ENCODE measurements around the gene RFPL1.
A peak's percentile ranks its signal among the peaks of the same experiment; 100 is the strongest.
"Not testable (repeated sequence)": the region's sequence is repeated elsewhere in the genome, so short reads cannot be mapped to it uniquely, and the experiment has no call there.

RFPL1 gene

DNA sequence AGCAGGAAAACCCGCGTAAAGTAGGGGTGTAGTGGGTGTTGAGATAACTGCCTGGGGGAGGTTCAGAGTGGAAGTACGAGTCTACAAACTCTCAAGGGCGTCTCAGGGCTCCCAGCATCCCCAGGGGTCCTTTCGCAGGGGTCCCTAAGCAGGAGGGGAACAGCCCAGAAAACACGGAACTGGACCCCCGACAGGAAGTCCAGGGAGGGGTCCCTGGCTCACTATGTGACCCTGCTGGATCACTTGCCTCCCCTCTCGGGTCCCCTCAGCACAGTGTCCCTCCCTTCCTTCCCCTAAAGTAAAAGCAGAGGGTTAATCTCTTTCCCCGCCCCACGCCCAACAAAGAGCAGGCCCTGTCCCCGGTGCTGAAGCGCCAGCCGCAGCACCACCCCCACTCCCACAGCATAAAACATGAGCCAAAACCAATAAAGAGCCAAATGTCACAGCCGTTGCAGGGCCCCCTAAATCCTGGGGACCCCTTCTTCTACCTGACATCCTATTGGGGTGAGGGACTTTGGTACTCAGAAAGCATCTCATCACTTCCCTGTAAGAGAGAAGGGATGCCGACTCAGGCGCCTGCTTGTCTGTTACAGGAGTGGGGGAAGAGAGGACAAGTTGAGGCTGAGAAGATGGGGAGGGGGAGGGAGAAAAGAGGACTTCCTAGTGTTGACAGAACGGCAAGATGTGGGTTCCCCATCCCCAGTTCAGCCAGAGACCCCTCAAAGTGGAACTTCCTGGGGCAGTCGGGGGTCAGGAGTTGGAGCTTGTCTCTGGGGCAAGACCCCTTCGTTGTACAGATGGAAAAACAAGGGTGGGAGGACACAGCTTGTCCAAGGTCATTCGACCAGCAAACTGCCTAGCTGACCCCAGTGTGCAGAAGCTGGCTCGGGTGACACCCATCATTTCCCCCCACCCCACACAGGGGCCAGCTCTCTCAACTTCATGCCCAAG lies 40.2 kb downstream of the RFPL1 start:
- peak; percentile 74 for DNase-seq (ENCODE audit: low spot score)

DNA sequence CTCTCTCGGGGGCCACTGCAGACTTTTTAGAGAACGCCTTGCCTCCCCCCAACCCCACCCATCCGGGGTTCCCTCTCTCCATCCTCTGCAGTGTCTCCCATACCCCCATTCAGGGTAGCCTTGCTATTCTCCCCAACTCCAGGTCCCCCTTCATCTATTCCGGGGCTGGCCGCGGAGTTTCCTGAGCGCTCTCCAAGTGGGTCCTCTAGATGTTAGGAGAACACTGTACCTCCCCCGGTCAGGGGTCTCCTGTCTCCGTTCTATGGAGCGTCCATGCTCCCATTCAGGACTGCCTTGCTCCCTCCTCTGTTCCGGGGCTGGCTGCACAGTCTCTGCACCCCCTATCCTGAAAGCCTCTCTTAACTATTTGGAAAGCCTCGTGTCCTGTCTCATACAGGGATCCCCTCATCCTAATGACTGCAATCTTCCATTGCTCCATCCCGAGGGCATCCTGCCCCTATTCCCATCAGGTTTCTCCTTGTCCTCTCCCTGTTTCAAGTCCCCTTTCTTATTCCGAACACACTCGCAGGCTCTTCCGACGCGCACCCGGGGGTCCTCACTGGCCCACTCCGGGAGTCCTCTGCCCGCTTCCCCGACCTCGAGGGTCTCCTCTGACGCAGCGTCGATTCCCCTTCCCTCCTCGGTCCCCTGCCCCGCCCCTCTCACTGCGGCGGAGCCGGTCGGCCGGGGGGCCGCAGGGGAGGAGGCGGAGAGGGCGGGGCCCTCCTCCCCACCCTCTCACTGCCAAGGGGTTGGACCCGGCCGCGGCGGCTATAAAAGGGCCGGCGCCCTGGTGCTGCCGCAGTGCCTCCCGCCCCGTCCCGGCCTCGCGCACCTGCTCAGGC lies 41.3 kb downstream of the RFPL1 start, which contains the start of gene NEFH:
Gene NEFH (plus strand): TSS at position 802 of the 845 bp plus-strand sequence. CDS start 45 bp downstream, outside the sequence.
- peak; percentile 68 for DNase-seq (ENCODE audit: low spot score)

DNA sequence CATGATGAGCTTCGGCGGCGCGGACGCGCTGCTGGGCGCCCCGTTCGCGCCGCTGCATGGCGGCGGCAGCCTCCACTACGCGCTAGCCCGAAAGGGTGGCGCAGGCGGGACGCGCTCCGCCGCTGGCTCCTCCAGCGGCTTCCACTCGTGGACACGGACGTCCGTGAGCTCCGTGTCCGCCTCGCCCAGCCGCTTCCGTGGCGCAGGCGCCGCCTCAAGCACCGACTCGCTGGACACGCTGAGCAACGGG lies 41.8 kb downstream of the RFPL1 start:
- DNase-seq (ENCODE audit: low spot score), result no peak

DNA sequence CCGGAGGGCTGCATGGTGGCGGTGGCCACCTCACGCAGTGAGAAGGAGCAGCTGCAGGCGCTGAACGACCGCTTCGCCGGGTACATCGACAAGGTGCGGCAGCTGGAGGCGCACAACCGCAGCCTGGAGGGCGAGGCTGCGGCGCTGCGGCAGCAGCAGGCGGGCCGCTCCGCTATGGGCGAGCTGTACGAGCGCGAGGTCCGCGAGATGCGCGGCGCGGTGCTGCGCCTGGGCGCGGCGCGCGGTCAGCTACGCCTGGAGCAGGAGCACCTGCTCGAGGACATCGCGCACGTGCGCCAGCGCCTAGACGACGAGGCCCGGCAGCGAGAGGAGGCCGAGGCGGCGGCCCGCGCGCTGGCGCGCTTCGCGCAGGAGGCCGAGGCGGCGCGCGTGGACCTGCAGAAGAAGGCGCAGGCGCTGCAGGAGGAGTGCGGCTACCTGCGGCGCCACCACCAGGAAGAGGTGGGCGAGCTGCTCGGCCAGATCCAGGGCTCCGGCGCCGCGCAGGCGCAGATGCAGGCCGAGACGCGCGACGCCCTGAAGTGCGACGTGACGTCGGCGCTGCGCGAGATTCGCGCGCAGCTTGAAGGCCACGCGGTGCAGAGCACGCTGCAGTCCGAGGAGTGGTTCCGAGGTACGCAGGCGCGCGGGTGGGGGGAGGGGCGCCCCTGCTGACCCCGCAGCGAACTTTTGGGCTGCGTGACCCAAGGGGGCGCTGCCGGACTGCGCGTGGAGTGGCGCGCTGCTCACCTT lies 42.3 kb downstream of the RFPL1 start:
- DNase-seq (ENCODE audit: low spot score), result peak; percentile 79

DNA sequence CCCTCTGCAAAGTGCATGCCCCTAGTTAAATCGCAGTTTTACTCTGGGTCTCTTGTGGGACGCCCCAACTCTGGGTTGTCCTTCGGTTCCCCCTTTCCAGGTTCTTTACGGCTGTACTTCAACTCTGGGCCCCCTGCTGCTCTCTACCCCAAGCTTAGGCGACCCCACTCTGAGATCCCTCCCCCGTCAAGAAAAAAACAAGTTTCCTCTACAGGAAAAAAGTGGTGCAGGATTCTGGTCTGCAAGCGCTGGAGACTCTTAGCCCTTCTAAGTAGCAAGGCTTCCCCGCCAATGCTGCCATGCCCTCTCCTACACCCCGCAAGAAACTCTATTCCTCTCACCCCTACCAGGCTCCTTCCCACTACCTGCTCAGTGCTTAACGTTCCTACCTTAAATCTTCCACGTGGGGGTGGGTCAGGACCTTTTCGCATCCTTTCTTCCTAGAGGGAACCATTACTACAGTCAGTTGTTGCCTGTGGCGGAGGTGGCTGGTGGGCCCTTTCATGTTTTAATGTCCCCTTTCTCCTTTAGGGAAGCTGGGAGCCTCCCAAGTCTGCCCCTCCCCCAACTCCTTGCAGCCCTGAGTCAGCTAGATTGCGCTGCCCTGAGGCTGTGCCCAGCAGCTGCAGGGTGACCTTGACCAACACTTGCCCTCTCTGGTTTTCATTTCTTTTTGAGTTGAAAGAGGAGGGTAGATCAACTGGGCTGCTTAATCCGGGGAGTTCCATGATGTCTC lies 43.0 kb downstream of the RFPL1 start:
- DNase-seq (ENCODE audit: low spot score), result peak; percentile 82

DNA sequence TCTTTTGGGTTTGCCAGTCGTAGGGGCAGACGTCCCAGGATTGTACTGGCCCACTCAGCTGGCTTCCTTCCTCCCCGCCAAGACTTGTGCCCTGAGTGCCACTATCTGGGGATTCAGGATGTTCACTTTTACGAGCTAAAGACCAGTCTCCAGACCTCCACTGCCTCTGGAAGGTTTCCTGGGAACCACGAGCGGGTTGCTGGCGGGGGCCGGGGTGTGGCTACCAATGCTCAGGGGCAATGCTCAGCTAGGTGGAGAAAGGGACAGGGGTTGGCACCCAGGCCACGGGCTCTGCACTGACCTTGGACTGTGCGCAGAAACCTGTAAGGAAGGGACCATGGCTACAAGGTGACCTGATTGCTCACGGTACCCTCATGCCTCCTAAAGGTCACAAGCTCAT lies 43.9 kb downstream of the RFPL1 start:
- no peak for DNase-seq (ENCODE audit: low spot score)

DNA sequence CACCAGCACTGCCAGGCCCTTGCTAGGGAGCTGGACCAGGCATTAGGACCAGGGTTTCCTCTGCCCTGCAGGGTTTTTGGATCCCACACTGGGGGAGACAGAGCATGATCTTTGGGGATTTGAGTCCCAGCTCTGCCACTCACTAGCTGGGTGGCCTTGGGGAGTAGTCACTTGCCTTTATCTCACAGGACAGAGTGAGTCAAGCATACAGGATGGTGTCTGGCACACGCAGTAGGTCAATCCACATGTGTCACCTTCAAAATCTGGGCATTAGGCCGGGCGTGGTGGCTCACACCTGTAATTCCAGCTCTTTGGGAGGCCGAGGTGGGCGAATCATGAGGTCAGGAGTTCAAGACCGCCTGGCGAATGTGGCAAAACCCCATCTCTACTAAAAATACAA lies 44.3 kb downstream of the RFPL1 start:
- DNase-seq (ENCODE audit: low spot score), result no peak

DNA sequence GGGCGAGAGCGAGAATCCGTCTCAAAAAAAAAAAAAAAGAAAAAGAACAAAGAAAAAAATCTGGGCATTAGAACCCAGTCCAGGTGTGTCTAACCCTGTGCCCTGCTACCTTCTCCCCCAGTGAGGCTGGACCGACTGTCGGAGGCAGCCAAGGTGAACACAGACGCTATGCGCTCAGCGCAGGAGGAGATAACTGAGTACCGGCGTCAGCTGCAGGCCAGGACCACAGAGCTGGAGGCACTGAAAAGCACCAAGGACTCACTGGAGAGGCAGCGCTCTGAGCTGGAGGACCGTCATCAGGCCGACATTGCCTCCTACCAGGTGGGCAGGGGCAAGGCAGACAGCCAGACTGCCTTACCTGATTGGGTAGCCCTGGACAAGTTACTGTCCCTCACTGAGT lies 44.9 kb downstream of the RFPL1 start:
- DNase-seq (ENCODE audit: low spot score), result no peak

DNA sequence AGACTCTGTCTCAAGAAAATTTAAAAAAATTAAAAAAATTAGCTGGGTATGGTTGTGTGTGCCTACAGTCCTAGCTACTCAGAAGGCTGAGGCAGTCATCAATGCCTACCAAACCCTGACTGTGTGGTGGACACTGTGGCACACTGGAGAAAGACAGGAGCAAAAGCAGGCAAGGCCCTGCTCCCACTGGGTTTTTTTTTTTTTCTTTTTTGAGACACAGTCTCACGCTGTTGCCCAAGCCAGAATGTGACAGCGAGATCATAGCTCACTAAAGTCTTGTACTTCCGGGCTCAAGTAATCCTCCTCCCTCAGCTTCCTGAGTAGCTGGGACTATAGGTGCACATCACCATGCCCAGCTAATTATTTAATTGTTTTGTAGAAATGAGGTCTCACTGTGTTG lies 46.3 kb downstream of the RFPL1 start:
- DNase-seq (ENCODE audit: low spot score), result no peak

DNA sequence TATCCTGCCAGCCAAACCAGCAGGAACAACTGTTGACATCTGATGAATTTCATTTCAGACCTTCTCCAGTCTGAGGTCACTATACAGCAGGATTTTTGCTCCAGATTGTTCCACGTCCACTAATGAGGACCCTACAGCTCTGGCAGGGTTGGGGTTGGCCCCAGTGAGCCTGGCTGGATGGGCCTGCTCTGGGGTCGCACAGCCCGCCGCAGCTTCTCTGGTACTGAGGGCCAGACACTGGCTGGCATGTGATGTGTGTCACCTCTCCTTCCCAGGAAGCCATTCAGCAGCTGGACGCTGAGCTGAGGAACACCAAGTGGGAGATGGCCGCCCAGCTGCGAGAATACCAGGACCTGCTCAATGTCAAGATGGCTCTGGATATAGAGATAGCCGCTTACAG lies 47.1 kb downstream of the RFPL1 start:
- DNase-seq (ENCODE audit: low spot score), result no peak

DNA sequence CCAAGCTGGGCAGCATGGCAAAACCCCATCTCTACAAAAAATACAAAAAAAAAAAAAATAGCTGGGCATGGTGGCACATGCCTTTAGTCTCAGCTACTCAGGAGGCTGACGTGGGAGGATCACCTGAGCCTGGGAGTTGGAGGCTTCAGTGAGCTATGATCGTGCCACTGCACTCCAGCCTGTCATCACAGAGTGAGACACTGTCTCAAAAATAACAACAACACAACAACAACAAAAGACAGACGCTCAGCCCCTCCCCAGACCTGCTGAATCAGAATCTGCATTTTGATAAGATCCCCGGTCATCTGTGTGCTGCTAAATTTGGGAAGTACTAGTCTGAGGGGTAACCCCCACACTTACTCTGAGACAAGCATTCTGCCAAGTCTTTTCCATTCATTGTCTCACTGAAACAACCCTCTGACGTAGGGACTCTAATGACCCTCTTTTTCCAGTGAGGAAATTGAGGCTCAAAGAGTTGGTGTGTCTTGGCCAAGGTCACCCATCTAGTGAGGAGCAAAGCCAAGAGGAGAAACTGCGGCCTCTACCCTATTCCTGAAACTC lies 49.1 kb downstream of the RFPL1 start:
- DNase-seq (ENCODE audit: low spot score), result no peak

DNA sequence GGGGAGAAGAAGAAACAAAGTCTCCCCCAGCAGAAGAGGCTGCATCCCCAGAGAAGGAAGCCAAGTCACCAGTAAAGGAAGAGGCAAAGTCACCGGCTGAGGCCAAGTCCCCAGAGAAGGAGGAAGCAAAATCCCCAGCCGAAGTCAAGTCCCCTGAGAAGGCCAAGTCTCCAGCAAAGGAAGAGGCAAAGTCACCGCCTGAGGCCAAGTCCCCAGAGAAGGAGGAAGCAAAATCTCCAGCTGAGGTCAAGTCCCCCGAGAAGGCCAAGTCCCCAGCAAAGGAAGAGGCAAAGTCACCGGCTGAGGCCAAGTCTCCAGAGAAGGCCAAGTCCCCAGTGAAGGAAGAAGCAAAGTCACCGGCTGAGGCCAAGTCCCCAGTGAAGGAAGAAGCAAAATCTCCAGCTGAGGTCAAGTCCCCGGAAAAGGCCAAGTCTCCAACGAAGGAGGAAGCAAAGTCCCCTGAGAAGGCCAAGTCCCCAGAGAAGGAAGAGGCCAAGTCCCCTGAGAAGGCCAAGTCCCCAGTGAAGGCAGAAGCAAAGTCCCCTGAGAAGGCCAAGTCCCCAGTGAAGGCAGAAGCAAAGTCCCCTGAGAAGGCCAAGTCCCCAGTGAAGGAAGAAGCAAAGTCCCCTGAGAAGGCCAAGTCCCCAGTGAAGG lies 50.9 kb downstream of the RFPL1 start:
- DNase-seq (ENCODE audit: low spot score), result not testable (repeated sequence)

DNA sequence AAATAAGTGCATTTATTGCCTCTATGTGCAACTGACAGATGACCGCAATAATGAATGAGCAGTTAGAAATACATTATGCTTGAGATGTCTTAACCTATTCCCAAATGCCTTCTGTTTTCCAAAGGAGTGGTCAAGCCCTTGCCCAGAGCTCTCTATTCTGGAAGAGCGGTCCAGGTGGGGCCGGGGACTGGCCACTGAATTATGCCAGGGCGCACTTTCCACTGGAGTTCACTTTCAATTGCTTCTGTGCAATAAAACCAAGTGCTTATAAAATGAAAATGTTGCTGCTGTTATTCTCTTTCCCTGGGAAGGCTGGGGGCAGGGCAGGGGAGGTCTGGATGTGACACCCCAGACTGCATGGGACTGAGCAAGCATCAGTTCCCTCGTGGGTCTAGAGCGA lies 52.6 kb downstream of the RFPL1 start:
- DNase-seq (ENCODE audit: low spot score), result no peak

Data from iPS-NIHi11 (cell line).